Activated T-helper 17 cell treated with anti-CD3 and anti-CD28 coated beads, Interleukin-2, amount 50 U/mL, for 72 hours (primary cell): ENCODE measurements around the gene SLC48A1. TPM values are rescaled to one million over a fixed set of nuclear protein-coding genes. Genes with fewer than 3 reads are reported as not detected.

Source experiments
- ATAC-seq: fragments of 150-1000 bp; cut with Tn5 transposase; replicated peaks from 2 replicates; pipeline ENCODE4 v1.10.0; 2021; ENCODE audit warnings: mild to moderate bottlenecking, moderate library complexity
- H3K27ac Mint-ChIP-seq: one replicate; pipeline ENCODE4 v1.8.0; 2022; ENCODE audit warnings: mixed read lengths
- H3K27me3 Mint-ChIP-seq: one replicate; pipeline ENCODE4 v1.8.0; 2022; ENCODE audit warnings: mixed read lengths
- H3K36me3 Mint-ChIP-seq: one replicate; pipeline ENCODE4 v1.8.0; 2022; ENCODE audit warnings: low read depth, mild to moderate bottlenecking, mixed read lengths
- H3K4me1 Mint-ChIP-seq: one replicate; pipeline ENCODE4 v1.8.0; 2022; ENCODE audit warnings: mixed read lengths
- H3K4me3 Mint-ChIP-seq: one replicate; pipeline ENCODE4 v1.8.0; 2022; ENCODE audit warnings: mild to moderate bottlenecking, mixed read lengths
- H3K9me3 Mint-ChIP-seq: one replicate; pipeline ENCODE4 v1.8.0; 2022; ENCODE audit warnings: mixed read lengths
- total RNA-seq, 2 donors: library from RNA; stranded (reverse); gene quantifications; one replicate each; pipeline ENCODE4 v1.2.3, GENCODE V29; 2022

SLC48A1 gene
- total RNA-seq, 2 donors from 2014 or later, result 6.7 to 8.2 TPM

GRCh38 chr12:47774663-47775062 lies 1.6 kb downstream of the SLC48A1 start:
- Mint-ChIP-seq H3K4me1 (peaks cover 5% of the 10 kb centered on the region), H3K4me3 (peak overlapping the region; percentile 82), H3K27me3 (no peaks in the 10 kb centered on the region), H3K27ac (peak overlapping the region; percentile 76), H3K9me3 (no peaks in the 10 kb centered on the region), H3K36me3 (no peaks in the 10 kb centered on the region)
- ATAC-seq, result no peak

GRCh38 chr12:47775100-47775911 lies 2.3 kb downstream of the SLC48A1 start:
- Mint-ChIP-seq H3K27ac (peak overlapping the region; percentile 40), H3K4me1 (peaks cover 5% of the 10 kb centered on the region)

GRCh38 chr12:47776471-47777143 lies 3.6 kb downstream of the SLC48A1 start:
- Mint-ChIP-seq H3K36me3 (peaks cover 12% of the 10 kb centered on the region), H3K27ac (peak overlapping the region; percentile 40), H3K27me3 (no peaks in the 10 kb centered on the region), H3K4me3 (no peak overlapping the region), H3K4me1 (peaks cover 5% of the 10 kb centered on the region), H3K9me3 (no peaks in the 10 kb centered on the region)
- ATAC-seq, result no peak

More at GRCh38 chr12:47775100-47775911, 2.3 kb downstream of the SLC48A1 start:
- Mint-ChIP-seq H3K36me3 (no peaks in the 10 kb centered on the region), H3K4me3 (peak overlapping the region; percentile 82), H3K9me3 (no peaks in the 10 kb centered on the region), H3K27me3 (no peaks in the 10 kb centered on the region)
- no peak for ATAC-seq

- no peak overlapping the region for H3K4me3 Mint-ChIP-seq
- no peaks in the 10 kb centered on the region for H3K9me3 Mint-ChIP-seq
- no peaks in the 10 kb centered on the region for H3K27me3 Mint-ChIP-seq
- peak overlapping the region; percentile 40 for H3K27ac Mint-ChIP-seq
- H3K4me1 Mint-ChIP-seq, result peaks cover 9% of the 10 kb centered on the region
- H3K36me3 Mint-ChIP-seq, result peaks cover 16% of the 10 kb centered on the region
- no peak for ATAC-seq
Observed at GRCh38 chr12:47777151-47777550, 4.1 kb downstream of the SLC48A1 start.

GRCh38 chr12:47777741-47778558 lies 4.9 kb downstream of the SLC48A1 start:
- Mint-ChIP-seq H3K4me1 (peaks cover 13% of the 10 kb centered on the region), H3K4me3 (no peak overlapping the region), H3K27ac (peak overlapping the region; percentile 40), H3K36me3 (peaks cover 23% of the 10 kb centered on the region), H3K9me3 (no peaks in the 10 kb centered on the region), H3K27me3 (no peaks in the 10 kb centered on the region)
- ATAC-seq, result no peak

GRCh38 chr12:47778881-47779280 lies 5.8 kb downstream of the SLC48A1 start:
- no peaks in the 10 kb centered on the region for H3K27me3 Mint-ChIP-seq
- ATAC-seq, result no peak
- peaks cover 30% of the 10 kb centered on the region for H3K36me3 Mint-ChIP-seq
- H3K4me3 Mint-ChIP-seq, result peak overlapping the region; percentile 25
- no peaks in the 10 kb centered on the region for H3K9me3 Mint-ChIP-seq
- H3K27ac Mint-ChIP-seq, result peak overlapping the region; percentile 83
- peaks cover 13% of the 10 kb centered on the region for H3K4me1 Mint-ChIP-seq

GRCh38 chr12:47779301-47779942 lies 6.4 kb downstream of the SLC48A1 start:
- H3K9me3 Mint-ChIP-seq, result no peaks in the 10 kb centered on the region

GRCh38 chr12:47779943-47780504 lies 7.0 kb downstream of the SLC48A1 start:
- H3K4me1 Mint-ChIP-seq, result peaks cover 13% of the 10 kb centered on the region
- no peaks in the 10 kb centered on the region for H3K9me3 Mint-ChIP-seq
- H3K4me3 Mint-ChIP-seq, result peak overlapping the region; percentile 25
- ATAC-seq, result peak; percentile 6
- H3K36me3 Mint-ChIP-seq, result peaks cover 41% of the 10 kb centered on the region
- H3K27ac Mint-ChIP-seq, result peak overlapping the region; percentile 83
- H3K27me3 Mint-ChIP-seq, result no peaks in the 10 kb centered on the region

More at GRCh38 chr12:47779301-47779942, 6.4 kb downstream of the SLC48A1 start:
- Mint-ChIP-seq H3K4me1 (peaks cover 13% of the 10 kb centered on the region), H3K27me3 (no peaks in the 10 kb centered on the region), H3K27ac (peak overlapping the region; percentile 83), H3K4me3 (peak overlapping the region; percentile 25), H3K36me3 (peaks cover 35% of the 10 kb centered on the region)
- peak; percentile 79 for ATAC-seq

- Mint-ChIP-seq H3K27me3 (no peaks in the 10 kb centered on the region), H3K27ac (peak overlapping the region; percentile 70), H3K4me3 (peak overlapping the region; percentile 5), H3K36me3 (peaks cover 58% of the 10 kb centered on the region), H3K4me1 (peaks cover 13% of the 10 kb centered on the region), H3K9me3 (no peaks in the 10 kb centered on the region)
- ATAC-seq, result peak; percentile 20
Observed at GRCh38 chr12:47781479-47782371, 8.7 kb downstream of the SLC48A1 start.

- ATAC-seq, result peak; percentile 4
- Mint-ChIP-seq H3K36me3 (peaks cover 64% of the 10 kb centered on the region), H3K27me3 (no peaks in the 10 kb centered on the region), H3K4me3 (peak overlapping the region; percentile 5), H3K4me1 (peaks cover 13% of the 10 kb centered on the region), H3K9me3 (no peaks in the 10 kb centered on the region), H3K27ac (peak overlapping the region; percentile 70)
Observed at GRCh38 chr12:47782372-47782770, 9.3 kb downstream of the SLC48A1 start.

- peak overlapping the region; percentile 70 for H3K27ac Mint-ChIP-seq
- H3K36me3 Mint-ChIP-seq, result peaks cover 73% of the 10 kb centered on the region
- H3K4me1 Mint-ChIP-seq, result peaks cover 13% of the 10 kb centered on the region
- no peak overlapping the region for H3K4me3 Mint-ChIP-seq
- H3K27me3 Mint-ChIP-seq, result no peaks in the 10 kb centered on the region
- ATAC-seq, result no peak
- H3K9me3 Mint-ChIP-seq, result no peaks in the 10 kb centered on the region
Observed at GRCh38 chr12:47783024-47783755, 10.2 kb downstream of the SLC48A1 start.
